Effector memory CD4-positive, alpha-beta T cell (primary cell): ENCODE measurements around the gene PICK1.

Source experiments
- DNase-seq, 3 donors: peaks; one replicate each; pipeline ENCODE4 v3.0.0-alpha.2; 2020
- H3K27ac ChIP-seq: 2 replicates; pipeline ENCODE4 v1.7.0; 2013; ENCODE audit warnings: mild to moderate bottlenecking, low read length, moderate library complexity; ENCODE audit not compliant: insufficient read depth, poor library complexity, severe bottlenecking
- H3K27me3 ChIP-seq: replicated peaks from 2 replicates; pipeline ENCODE4 v1.7.0; 2013; ENCODE audit warnings: mild to moderate bottlenecking, low read length; ENCODE audit not compliant: insufficient read depth, control insufficient read depth, poor library complexity, severe bottlenecking
- H3K36me3 ChIP-seq: 2 replicates; pipeline ENCODE4 v1.7.0; 2013; ENCODE audit warnings: mild to moderate bottlenecking, low read length, moderate library complexity; ENCODE audit not compliant: control insufficient read depth, insufficient read depth
- H3K4me1 ChIP-seq: 2 replicates; pipeline ENCODE4 v1.7.0; 2013; ENCODE audit warnings: low read length, mild to moderate bottlenecking; ENCODE audit not compliant: control insufficient read depth, insufficient read depth, poor library complexity, severe bottlenecking
- H3K4me3 ChIP-seq: 2 replicates; pipeline ENCODE4 v1.7.0; 2013; ENCODE audit warnings: low read length, low read depth, mild to moderate bottlenecking; ENCODE audit not compliant: insufficient read depth, poor library complexity, severe bottlenecking
- H3K9me3 ChIP-seq: 2 replicates; pipeline ENCODE4 v1.7.0; 2013; ENCODE audit warnings: mild to moderate bottlenecking, low read length, moderate library complexity; ENCODE audit not compliant: control insufficient read depth

The PICK1 gene

DNA sequence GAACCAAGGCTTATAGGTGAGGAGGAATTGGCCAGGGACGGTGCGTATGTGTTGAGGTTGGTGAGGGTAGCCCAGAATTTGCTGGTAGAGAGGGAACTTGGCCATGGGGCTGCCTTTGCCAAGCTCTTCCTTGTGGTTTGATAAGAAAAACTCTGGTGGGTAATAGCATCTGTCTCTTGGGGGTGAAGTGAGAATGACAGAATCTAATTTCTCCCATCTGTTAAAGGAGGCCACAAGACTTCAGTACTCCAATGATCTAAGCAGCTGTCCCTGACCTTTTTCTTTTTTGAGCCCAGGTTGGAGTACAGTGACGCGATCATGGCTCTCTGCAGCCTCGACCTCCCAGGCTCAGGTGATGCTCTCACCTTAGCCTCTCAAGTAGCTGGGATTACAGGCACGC, 36.0 kb upstream of the PICK1 start:
- Histone ChIP-seq H3K4me1 (no peaks in the 10 kb centered on the region), H3K9me3 (no peaks in the 10 kb centered on the region), H3K27ac (no peak overlapping the region), H3K4me3 (no peak overlapping the region), H3K27me3 (no peaks in the 10 kb centered on the region), H3K36me3 (no peaks in the 10 kb centered on the region)
- DNase-seq: no peak

DNA sequence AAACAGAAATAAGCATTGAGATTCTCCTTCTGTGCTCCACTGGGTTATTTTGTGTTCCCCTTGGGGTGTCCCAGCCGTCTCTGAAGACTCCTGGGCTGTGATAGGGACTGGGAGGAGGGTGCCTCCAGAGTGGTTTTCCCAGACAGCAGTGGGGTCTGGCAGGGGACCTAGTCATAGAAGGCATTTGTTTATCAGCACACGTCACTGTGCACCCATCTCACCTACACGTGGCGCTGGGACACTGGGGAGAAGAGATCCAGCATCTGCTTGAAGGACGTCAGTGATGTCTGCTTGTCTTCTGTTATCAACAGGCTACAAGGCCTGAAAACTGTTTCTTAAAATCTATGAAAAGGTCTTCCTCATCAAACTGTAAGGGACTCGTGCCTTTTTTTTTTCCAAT, 34.2 kb upstream of the PICK1 start:
- no peak overlapping the region for H3K4me3 ChIP-seq
- H3K36me3 ChIP-seq: no peaks in the 10 kb centered on the region
- no peaks in the 10 kb centered on the region for H3K4me1 ChIP-seq
- H3K9me3 ChIP-seq: no peaks in the 10 kb centered on the region
- H3K27ac ChIP-seq: no peak overlapping the region
- H3K27me3 ChIP-seq: no peaks in the 10 kb centered on the region
- no peak for DNase-seq

DNA sequence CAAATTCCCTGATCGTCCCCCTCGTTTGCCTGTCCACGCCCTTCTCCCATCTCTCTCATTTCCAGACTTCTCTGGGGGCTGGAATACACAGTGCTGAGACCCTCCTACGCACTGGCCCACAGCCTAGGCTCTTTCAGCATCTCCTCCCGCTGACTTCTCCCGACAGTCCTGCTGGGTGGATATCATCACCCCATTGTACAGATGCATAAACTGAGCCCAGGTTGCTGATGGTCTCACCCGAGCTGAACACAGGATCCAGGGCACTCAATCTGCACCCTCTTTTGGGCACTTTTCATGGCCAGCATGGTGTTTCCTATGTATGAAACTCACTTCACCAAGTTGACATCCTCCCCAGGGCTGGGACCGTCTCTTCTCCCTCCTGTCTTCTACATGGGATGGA, 31.7 kb upstream of the PICK1 start:
- no peaks in the 10 kb centered on the region for H3K9me3 ChIP-seq
- H3K4me3 ChIP-seq: no peak overlapping the region
- DNase-seq: no peak
- no peaks in the 10 kb centered on the region for H3K27me3 ChIP-seq
- no peak overlapping the region for H3K27ac ChIP-seq
- H3K36me3 ChIP-seq: no peaks in the 10 kb centered on the region
- H3K4me1 ChIP-seq: no peaks in the 10 kb centered on the region

DNA sequence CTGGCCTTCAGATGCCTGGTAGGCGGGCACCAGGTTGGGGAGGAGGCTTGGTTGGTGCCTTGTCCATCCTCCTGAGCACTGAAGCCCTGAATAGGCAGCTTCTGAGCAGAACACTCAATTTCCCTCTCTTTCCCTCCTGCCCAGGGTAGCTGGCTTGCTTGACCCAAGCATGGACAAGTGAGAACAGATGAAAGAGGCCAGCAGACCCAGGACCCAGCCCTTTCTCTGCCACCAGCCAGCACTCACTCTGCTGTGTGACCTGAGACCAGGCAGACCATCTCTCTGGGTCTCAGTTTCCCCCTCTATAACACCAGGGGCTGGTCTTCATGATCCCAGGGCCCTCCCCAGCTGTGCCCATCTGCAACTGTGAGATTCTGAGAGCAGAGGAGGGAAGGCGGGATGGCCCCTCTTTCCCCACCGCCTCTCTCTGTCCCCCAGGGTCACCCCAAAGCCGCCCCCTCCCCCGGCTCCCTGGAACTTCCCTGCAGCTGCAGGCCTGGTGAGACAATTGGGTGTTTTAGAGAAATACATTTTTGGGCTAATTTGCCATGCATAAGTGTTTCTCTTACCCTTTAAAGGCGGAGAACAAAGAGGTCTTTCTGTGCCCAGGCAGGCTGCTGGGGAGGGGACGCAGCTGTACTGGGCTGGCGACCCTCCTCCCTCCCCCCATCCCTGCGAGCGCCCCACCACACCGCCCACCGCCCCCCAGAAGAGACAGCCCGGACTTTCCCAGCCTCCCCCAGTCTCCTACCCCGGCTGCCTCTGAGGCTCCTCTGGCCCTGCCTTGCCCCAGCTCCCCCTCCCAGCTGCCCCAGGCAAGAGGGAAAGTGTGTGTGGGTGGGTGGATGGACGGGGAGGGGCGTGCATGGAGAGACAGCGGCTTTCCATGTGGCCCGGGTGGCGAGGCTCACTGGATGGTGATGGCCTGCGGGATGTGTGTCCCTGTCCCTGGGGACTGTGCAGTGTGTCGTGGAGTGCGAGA, 30.8 kb upstream of the PICK1 start:
- no peaks in the 10 kb centered on the region for H3K27me3 ChIP-seq
- H3K9me3 ChIP-seq: no peaks in the 10 kb centered on the region
- no peak for DNase-seq
- no peak overlapping the region for H3K4me3 ChIP-seq
- H3K27ac ChIP-seq: no peak overlapping the region
- H3K36me3 ChIP-seq: no peaks in the 10 kb centered on the region
- no peaks in the 10 kb centered on the region for H3K4me1 ChIP-seq

DNA sequence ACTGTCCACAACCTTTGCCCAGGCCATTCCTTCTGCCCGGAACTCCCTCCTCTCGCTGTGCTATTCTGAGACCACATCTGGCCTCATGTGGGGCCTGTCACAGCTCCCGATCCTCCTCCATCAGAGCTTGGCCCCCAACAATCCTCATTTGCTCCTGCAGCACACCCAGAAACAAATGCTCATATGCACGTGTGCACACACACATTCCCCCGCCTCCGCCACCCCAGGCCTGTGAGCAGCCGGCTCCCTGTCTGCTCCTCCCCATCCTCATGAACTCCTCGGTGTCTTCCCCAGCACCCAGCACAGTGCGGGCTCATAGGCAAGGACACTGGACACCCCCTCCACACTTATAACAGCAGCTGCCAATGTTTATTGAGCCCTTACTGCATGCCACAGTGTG, 29.7 kb upstream of the PICK1 start:
- Histone ChIP-seq H3K4me3 (no peak overlapping the region), H3K27me3 (no peaks in the 10 kb centered on the region), H3K4me1 (no peaks in the 10 kb centered on the region), H3K27ac (no peak overlapping the region), H3K9me3 (no peaks in the 10 kb centered on the region), H3K36me3 (no peaks in the 10 kb centered on the region)
- no peak for DNase-seq

DNA sequence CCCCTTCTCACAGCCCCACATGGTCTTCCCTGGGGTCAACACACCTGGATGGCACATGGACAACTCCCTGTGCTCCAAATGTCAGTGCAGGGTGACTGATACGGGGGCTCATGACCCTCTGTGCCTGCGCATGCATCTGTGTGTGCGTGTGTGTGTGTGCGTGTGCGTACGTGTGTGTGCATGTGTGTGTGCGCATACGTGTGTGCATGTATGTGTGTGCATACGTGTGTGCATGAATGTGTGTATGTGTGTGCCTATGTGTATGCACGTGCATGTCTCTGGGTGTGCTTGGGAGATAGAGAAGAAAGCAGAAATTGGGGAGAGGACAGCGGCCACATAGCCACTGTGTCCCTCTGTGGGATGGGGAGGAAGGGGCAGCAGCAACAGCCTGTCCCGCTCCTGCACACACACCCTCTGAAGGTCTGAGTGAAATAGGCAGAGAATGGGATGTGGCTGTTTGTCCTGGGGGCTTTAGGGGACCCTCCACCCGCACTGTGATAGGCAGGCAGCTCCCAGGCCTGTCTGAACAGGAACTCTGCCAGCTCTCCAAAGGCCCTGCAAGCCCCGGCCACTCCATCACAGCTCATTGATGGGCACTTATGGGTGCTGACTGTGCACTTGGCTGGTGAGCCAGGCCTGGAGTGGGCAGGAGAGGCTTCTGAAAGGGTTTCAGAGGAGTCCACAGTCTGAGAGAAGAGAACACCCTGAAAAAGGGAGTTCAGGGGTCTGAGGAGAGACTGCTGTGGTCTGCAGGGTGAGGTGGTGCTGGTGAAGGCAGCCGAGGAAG, 28.7 kb upstream of the PICK1 start:
- Histone ChIP-seq H3K27me3 (no peaks in the 10 kb centered on the region), H3K4me1 (no peaks in the 10 kb centered on the region), H3K4me3 (no peak overlapping the region), H3K36me3 (no peaks in the 10 kb centered on the region), H3K9me3 (no peaks in the 10 kb centered on the region), H3K27ac (no peak overlapping the region)
- no peak for DNase-seq

DNA sequence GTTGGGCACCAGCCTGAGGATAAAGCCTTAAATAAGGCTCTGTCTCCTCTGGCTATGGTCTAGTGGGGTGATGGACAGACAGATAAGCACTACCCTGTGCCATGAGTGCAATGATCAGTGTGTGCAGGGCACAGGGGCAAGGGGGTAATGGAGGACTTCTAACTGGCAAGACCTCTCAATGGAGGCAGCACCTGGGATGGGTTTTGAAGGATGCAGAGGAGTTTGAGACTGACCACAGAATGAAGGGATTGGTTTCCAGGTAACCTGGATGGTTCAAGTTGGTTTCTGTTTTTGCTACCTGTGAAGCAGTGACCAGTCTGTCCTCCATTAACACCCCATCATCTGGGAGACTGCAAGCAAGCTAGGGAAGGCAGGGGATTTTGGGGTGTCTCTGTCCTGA, 27.8 kb upstream of the PICK1 start:
- Histone ChIP-seq H3K4me1 (no peaks in the 10 kb centered on the region), H3K9me3 (no peaks in the 10 kb centered on the region), H3K27ac (no peak overlapping the region), H3K36me3 (no peaks in the 10 kb centered on the region), H3K27me3 (no peaks in the 10 kb centered on the region), H3K4me3 (no peak overlapping the region)
- no peak for DNase-seq

DNA sequence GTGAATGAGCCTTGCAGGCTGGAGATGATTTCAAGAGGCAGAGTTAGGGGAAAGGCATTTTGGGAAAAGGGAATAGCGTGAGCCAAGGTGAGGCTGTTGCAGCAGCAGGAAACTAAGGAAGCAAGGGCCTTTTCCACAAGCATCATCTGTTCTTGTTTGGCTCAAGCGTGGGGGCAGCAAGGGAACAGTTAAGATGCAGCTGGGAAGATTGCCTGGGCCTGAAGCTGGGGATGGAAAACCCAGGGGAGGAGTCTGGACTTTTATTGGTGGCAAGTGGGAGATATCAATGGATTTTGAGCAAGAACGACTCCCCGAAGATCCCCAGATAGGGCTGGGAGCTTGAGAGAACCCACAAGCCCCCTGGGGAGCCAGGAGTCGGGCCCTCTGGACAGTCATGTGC, 27.3 kb upstream of the PICK1 start:
- no peaks in the 10 kb centered on the region for H3K9me3 ChIP-seq
- DNase-seq: no peak
- H3K27me3 ChIP-seq: no peaks in the 10 kb centered on the region
- no peak overlapping the region for H3K4me3 ChIP-seq
- no peaks in the 10 kb centered on the region for H3K4me1 ChIP-seq
- no peak overlapping the region for H3K27ac ChIP-seq
- H3K36me3 ChIP-seq: no peaks in the 10 kb centered on the region

DNA sequence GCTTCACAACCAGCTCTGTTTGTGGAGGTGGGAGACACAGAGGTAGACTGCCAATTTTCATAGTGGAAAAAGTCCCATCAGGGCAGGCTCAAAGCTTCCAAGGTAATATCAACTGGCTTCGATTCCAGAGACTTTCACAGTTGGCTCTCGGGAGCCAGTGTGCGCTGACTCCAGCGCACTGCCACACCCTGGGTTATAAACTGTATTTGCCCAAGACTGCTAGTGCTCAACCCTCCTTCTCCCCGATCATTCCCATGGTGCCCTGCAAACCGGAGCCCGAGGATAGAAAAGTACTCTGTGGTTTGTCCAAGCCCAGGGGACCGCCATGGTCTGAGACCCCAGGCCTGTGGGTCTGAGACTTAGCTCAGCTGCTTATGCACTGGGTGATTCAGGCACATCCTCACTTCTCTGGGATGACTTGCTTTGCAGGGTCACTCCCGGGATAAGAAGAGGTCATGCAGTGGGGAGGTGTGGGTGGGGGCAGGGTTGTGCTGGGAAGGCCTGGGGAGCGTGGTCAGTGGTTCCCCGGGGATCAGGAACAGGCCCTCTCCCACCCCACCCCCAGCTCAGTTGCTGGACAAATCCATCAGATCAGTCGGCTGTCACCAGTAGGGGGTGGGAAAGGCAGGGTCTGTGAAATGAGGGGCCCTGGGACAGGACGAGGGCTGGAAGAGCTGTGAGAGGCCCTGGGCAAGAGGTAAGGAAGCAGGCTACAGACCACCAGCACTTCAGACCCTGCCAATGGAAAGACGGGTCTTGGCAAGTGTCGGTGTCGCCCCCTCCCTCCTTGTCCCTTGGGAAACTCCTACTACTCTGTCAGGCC, 26.7 kb upstream of the PICK1 start:
- Histone ChIP-seq H3K4me1 (no peaks in the 10 kb centered on the region), H3K9me3 (no peaks in the 10 kb centered on the region), H3K4me3 (no peak overlapping the region), H3K36me3 (no peaks in the 10 kb centered on the region), H3K27ac (no peak overlapping the region), H3K27me3 (no peaks in the 10 kb centered on the region)
- no peak for DNase-seq
